LoVo (cell line): Measurements from ENCODE around the gene C6orf15.
A peak's percentile ranks its signal among the peaks of the same experiment; 100 is the strongest.

Experiments used
- DNase-seq: peaks from one replicate; pipeline ENCODE4 v3.0.0-alpha.2; 2016; ENCODE audit warnings: low spot score

The C6orf15 gene

GRCh38 chr6:31130751-31131150, 18.4 kb upstream of the C6orf15 start:
- DNase-seq, result no peak

- DNase-seq, result no peak
Measured at GRCh38 chr6:31129130-31129529, 16.8 kb upstream of the C6orf15 start.

- DNase-seq, result peak; percentile 66
Measured at GRCh38 chr6:31128093-31128676, 15.8 kb upstream of the C6orf15 start.

- DNase-seq, result no peak
Measured at GRCh38 chr6:31126396-31127175, 14.2 kb upstream of the C6orf15 start.

- DNase-seq, result no peak
Measured at GRCh38 chr6:31125586-31126363, 13.4 kb upstream of the C6orf15 start.

GRCh38 chr6:31125162-31125561, 12.8 kb upstream of the C6orf15 start:
- peak; percentile 15 for DNase-seq

- DNase-seq, result no peak
Measured at GRCh38 chr6:31122791-31123706, 10.7 kb upstream of the C6orf15 start.

GRCh38 chr6:31121131-31121790, 8.9 kb upstream of the C6orf15 start:
- DNase-seq, result no peak

- no peak for DNase-seq
Measured at GRCh38 chr6:31120151-31120915, 8.0 kb upstream of the C6orf15 start, which contains the start of gene CDSN. CDSN (minus strand) TSS chr6:31120446; CDS start chr6:31120419, 27 bp downstream.

GRCh38 chr6:31118178-31118577, 5.8 kb upstream of the C6orf15 start:
- no peak for DNase-seq

- DNase-seq, result no peak
Measured at GRCh38 chr6:31116661-31117385, 4.4 kb upstream of the C6orf15 start.

- no peak for DNase-seq
Measured at GRCh38 chr6:31115941-31116560, 3.7 kb upstream of the C6orf15 start.

- DNase-seq, result peak; percentile 74
Measured at GRCh38 chr6:31114970-31115849, 2.8 kb upstream of the C6orf15 start.

- DNase-seq, result peak; percentile 96
Measured at GRCh38 chr6:31114541-31114878, 2.1 kb upstream of the C6orf15 start, which contains the start of gene PSORS1C1. PSORS1C1 (plus strand) TSS chr6:31114800; CDS start chr6:31129633, 14,833 bp downstream.

GRCh38 chr6:31113861-31114540, 1.6 kb upstream of the C6orf15 start:
- DNase-seq, result no peak

- no peak for DNase-seq
Measured at GRCh38 chr6:31111712-31112111, 663 bp downstream of the C6orf15 start.

- DNase-seq, result no peak
Measured at GRCh38 chr6:31110825-31111582, 1.4 kb downstream of the C6orf15 start.
